Measurements from ENCODE around the gene PM20D2. TPM values are rescaled to one million over a fixed set of nuclear protein-coding genes. Genes with fewer than 3 reads are reported as not detected.

Gene PM20D2
- total RNA-seq, 2 donors from 2014 or later: 11.9 to 48.4 TPM

DNA sequence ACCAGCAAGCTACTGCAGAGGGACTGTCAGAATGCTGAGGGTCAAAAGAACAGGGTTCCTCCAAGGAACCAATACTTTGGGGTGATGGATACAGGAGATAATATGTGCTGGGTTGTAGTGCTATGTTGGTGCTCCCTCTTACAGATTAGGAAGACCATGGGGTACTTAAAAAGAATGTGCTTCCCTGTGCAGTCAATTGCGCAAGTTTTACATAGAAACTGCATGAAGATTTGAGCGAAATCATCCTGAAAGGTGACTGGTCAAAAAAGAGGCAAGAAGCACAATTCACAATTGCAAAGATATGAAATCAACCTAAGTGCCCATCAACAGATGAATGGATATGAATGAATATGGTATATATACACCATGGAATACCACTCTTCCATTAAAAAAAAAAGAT lies 37.4 kb downstream of the PM20D2 start:
- 48% methylated on average over 2 of the region's 2 CpGs for WGBS

DNA sequence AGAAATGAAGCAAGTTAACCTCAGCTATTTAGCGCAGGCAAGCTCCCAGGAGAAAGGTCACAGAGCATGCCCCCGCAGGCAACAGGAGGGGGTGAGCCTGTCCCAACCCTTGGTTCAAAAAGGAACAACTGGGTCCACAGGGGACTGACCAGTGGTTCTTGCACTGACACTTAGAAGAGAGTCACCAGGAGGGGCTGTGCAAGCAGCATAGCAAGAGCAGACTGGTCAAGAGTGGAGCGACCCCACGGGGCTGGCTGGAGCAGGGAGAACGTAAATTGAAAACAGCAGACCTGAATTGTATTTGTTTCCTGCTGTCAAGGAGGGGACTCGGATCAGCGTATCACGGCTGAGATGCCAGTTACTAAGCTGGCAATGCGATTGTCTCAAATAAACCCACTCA lies 38.5 kb downstream of the PM20D2 start:
- H3K36me3 ChIP-seq: no peaks in the 10 kb centered on the region
- WGBS: 78% methylated on average over 9 of the region's 9 CpGs
- intact Hi-C loops (cut with DNase I): no loop called here

More for the DNA sequence above, 37.4 kb downstream of the PM20D2 start:
- Histone ChIP-seq H3K4me3 (no peak overlapping the region), H3K9me3 (no peaks in the 10 kb centered on the region), H3K4me1 (replicated peaks) (no peaks in the 10 kb centered on the region), H3K27ac (no peak overlapping the region), H3K27me3 (replicated peaks; ENCODE audit: insufficient read depth) (no peaks in the 10 kb centered on the region), H3K36me3 (no peaks in the 10 kb centered on the region)
- TF ChIP-seq POLR2AphosphoS5 (IDR thresholded peaks at IDR 0.05) (no peak), POLR2A (IDR thresholded peaks at IDR 0.05) (no peak)
- TF ChIP-seq, protein P1, sequence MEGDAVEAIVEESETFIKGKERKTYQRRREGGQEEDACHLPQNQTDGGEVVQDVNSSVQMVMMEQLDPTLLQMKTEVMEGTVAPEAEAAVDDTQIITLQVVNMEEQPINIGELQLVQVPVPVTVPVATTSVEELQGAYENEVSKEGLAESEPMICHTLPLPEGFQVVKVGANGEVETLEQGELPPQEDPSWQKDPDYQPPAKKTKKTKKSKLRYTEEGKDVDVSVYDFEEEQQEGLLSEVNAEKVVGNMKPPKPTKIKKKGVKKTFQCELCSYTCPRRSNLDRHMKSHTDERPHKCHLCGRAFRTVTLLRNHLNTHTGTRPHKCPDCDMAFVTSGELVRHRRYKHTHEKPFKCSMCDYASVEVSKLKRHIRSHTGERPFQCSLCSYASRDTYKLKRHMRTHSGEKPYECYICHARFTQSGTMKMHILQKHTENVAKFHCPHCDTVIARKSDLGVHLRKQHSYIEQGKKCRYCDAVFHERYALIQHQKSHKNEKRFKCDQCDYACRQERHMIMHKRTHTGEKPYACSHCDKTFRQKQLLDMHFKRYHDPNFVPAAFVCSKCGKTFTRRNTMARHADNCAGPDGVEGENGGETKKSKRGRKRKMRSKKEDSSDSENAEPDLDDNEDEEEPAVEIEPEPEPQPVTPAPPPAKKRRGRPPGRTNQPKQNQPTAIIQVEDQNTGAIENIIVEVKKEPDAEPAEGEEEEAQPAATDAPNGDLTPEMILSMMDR (IDR thresholded peaks at IDR 0.05): no peak
- no peak for DNase-seq (ENCODE audit: low spot score)
- intact Hi-C loops (cut with DNase I): no loop called here

DNA sequence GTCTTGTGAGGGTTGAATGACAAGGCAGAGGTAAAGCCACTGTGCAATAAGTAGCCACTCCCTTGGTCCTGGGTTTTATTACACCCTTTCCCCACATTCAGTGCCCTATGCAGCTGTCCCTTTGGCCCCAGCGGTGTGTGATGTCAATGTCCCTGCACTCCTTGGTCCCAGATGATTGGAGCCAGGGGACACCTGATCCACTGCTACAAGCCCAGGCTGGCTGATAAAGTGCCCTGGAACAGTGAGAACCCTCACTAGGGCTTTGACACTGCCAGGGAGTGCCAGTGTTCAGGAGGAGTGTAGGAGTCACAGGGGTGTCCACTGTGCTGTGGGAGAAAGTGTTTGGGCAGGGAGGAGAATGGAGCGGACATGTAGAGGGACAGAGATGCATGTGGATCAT lies 40.9 kb downstream of the PM20D2 start:
- WGBS: 66% methylated on average over 2 of the region's 2 CpGs
- no peaks in the 10 kb centered on the region for H3K36me3 ChIP-seq
- H3K4me1 ChIP-seq (replicated peaks): no peaks in the 10 kb centered on the region
- H3K9me3 ChIP-seq: no peaks in the 10 kb centered on the region
- no peak overlapping the region for H3K4me3 ChIP-seq
- H3K27ac ChIP-seq: no peak overlapping the region
- intact Hi-C loops (cut with DNase I): no loop called here
- DNase-seq (ENCODE audit: low spot score): peak; percentile 10
- H3K27me3 ChIP-seq (replicated peaks; ENCODE audit: insufficient read depth): no peaks in the 10 kb centered on the region
- TF ChIP-seq, protein P1 (IDR thresholded peaks at IDR 0.05): no peak
- no peak for TF ChIP-seq POLR2A (IDR thresholded peaks at IDR 0.05)
- TF ChIP-seq POLR2AphosphoS5 (IDR thresholded peaks at IDR 0.05): no peak

More for the DNA sequence above, 38.5 kb downstream of the PM20D2 start:
- Histone ChIP-seq H3K27ac (no peak overlapping the region), H3K4me1 (replicated peaks) (no peaks in the 10 kb centered on the region), H3K4me3 (no peak overlapping the region), H3K27me3 (replicated peaks; ENCODE audit: insufficient read depth) (no peaks in the 10 kb centered on the region), H3K9me3 (no peaks in the 10 kb centered on the region)
- DNase-seq (ENCODE audit: low spot score): no peak
- TF ChIP-seq POLR2A (IDR thresholded peaks at IDR 0.05): no peak

DNA sequence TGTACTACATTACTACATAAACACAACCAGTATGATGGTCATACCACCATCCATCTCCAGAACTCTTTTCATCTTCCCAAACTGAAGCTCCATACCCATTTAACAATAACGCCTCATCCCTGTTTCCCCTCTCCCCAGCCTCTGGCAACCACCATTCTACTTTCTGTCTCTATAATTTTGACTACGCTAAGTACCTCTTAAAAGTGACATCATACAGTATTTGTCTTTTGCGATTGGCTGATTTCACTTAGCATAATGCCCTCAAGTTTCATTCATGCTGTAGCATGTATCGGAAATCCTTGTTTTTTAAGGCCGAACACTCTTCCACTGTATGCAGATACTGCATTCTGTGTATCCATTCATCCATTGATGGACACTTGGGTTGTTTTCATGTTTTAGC lies 41.6 kb downstream of the PM20D2 start:
- no peaks in the 10 kb centered on the region for H3K9me3 ChIP-seq
- no peaks in the 10 kb centered on the region for H3K4me1 ChIP-seq (replicated peaks)
- no peaks in the 10 kb centered on the region for H3K36me3 ChIP-seq
- 96% methylated on average over 5 of the region's 5 CpGs for WGBS
- DNase-seq (ENCODE audit: low spot score): no peak
- H3K27ac ChIP-seq: no peak overlapping the region
- intact Hi-C loops (cut with DNase I): no loop called here
- TF ChIP-seq, protein P1 (IDR thresholded peaks at IDR 0.05): no peak
- TF ChIP-seq POLR2A (IDR thresholded peaks at IDR 0.05) (no peak), POLR2AphosphoS5 (IDR thresholded peaks at IDR 0.05) (no peak)
- no peak overlapping the region for H3K4me3 ChIP-seq
- no peaks in the 10 kb centered on the region for H3K27me3 ChIP-seq (replicated peaks; ENCODE audit: insufficient read depth)

DNA sequence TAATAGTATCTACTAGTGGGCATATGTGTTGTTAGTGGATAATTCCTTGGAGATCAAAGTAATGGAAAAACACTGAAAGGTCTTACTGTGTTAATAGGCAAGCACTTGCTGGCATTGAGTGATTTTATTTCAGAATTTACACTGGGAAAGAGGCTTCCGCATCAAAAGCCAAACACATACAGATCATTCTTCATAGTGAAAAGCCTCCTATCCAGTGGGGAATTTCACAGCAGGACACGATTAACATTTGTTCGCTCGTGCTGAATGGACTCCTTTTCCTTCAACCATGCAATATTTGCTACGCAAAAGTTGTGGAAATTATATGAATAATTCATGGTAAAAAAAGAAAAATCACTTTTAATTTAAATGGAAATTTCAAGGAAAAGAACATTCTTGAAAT lies 44.9 kb downstream of the PM20D2 start:
- TF ChIP-seq, protein P1 (IDR thresholded peaks at IDR 0.05): no peak
- no peak for TF ChIP-seq POLR2AphosphoS5 (IDR thresholded peaks at IDR 0.05)
- no peak for TF ChIP-seq POLR2A (IDR thresholded peaks at IDR 0.05)
- H3K9me3 ChIP-seq: no peaks in the 10 kb centered on the region
- H3K27ac ChIP-seq: no peak overlapping the region
- no peak for DNase-seq (ENCODE audit: low spot score)
- no peak overlapping the region for H3K4me3 ChIP-seq
- intact Hi-C loops (cut with DNase I): no loop called here
- H3K27me3 ChIP-seq (replicated peaks; ENCODE audit: insufficient read depth): no peaks in the 10 kb centered on the region
- H3K36me3 ChIP-seq: no peaks in the 10 kb centered on the region
- 83% methylated on average over 5 of the region's 5 CpGs for WGBS
- H3K4me1 ChIP-seq (replicated peaks): no peaks in the 10 kb centered on the region

Data from prostate gland (tissue), 2 donors.